HG02678 (cell line): ENCODE measurements around the gene DENND5B.
"Not testable (repeated sequence)": the region's sequence is repeated elsewhere in the genome, so short reads cannot be mapped to it uniquely, and the experiment has no call there.

ENCODE experiments used
- ATAC-seq: cut with Tn5 transposase; IDR thresholded peaks from one replicate; pipeline ENCODE4 v1.9.1; 2021; ENCODE audit warnings: mild to moderate bottlenecking, moderate library complexity; ENCODE audit not compliant: unreplicated experiment

The DENND5B gene

GRCh38 chr12:31594681-31595080 lies 3.7 kb upstream of the DENND5B start:
- ATAC-seq = no peak

GRCh38 chr12:31591380-31591901 lies 505 bp upstream of the DENND5B start:
- peak; percentile 15 for ATAC-seq

- ATAC-seq = peak; percentile 29
These were observed 863 bp downstream of the DENND5B start for GRCh38 chr12:31589904-31590641.

DNA sequence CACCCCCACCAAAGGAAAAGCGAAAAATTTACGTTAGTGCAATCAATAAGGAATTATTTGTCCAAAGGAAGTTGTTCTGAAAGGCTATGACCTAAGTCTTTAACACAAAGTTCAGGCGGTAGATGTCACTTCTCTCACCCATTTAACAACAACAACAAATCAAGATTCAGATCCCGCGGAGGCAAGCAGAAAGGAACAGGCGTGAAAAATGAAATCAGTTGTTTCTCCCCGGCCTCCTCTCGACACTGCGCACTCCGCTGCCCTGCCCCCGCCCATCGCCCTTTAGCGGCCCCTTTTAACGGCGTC lies 1.4 kb downstream of the DENND5B start:
- peak; percentile 33 for ATAC-seq

DNA sequence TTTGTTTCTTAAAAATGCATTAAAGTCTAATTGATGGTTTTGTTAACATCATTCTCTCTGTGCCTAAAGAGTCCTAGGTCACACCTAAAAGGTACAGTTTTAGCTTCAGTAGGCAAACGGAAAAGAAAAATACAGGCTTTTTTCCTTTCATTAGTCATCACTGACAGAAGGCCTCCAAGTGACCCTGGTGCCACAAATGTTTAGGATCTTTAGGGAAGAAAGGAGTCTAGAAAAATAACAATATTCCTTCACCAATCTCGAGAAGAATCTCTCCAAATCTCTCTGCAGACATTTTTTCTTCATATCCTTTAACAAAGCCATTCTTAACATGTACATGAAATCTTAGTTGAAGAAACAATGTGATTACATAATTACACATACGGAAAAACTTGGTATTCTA lies 2.0 kb downstream of the DENND5B start:
- ATAC-seq = no peak

DNA sequence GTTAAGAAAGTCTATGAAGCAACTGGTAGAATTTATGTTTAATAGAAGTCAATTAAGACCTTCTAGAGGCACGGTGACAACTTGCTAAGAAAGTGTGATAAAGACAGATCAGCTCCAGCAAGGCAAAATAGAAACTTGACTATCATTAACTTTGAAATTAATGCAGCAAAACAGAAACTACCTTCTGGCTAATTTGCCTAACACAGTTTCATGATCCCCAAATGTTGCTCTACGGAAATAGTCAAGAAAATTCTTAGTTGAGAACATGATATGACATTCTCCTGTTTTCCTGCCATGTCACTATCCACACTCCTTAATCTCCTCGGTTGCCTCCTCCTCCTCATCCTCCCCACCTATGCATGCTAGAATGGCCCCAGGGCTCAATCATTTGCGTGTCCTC lies 4.2 kb downstream of the DENND5B start:
- peak; percentile 31 for ATAC-seq

- ATAC-seq = no peak
These were observed 5.0 kb downstream of the DENND5B start for GRCh38 chr12:31585895-31586294.

GRCh38 chr12:31585271-31585670 lies 5.7 kb downstream of the DENND5B start:
- ATAC-seq = no peak

DNA sequence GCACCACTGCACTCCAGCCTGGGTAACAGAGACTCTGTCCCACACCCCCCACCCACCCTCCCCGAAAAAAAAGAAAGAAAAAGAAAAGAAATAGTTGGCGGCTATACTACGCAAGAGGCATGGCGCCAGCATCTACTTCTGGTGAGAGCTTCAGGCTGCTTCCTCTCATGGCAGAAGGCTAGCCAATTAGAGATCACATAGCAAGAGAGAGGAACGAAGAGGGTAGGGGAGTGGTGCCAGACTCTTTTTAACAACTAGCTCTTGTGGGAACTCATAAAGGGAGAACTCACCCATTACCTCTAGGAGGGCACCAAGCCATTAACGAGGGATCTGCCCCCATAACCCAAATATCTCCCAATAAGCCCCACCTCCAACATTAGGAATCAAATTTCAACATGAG lies 6.2 kb downstream of the DENND5B start:
- no peak for ATAC-seq

DNA sequence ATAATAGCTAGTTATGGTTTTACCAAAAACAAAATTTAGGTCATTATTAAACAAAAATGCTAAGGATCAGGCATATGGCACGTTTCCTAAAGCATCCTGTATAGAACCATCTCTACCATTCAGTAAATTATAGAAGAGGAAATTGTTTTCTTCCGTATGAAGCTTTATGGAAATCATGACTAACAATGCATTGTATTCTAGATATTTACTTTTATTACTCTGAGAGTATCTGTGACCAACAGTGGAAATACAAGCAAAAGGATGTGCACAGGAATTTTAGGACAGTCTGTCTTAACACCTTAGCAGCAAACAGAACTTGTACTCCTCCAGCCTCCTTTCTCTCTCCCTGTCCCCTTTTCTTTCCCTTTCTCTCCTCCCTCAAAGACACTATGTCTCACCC lies 7.1 kb downstream of the DENND5B start:
- ATAC-seq = no peak

- no peak for ATAC-seq
These were observed 8.8 kb downstream of the DENND5B start for GRCh38 chr12:31582155-31582554.

GRCh38 chr12:31578632-31579031 lies 12.3 kb downstream of the DENND5B start:
- peak; percentile 54 for ATAC-seq

DNA sequence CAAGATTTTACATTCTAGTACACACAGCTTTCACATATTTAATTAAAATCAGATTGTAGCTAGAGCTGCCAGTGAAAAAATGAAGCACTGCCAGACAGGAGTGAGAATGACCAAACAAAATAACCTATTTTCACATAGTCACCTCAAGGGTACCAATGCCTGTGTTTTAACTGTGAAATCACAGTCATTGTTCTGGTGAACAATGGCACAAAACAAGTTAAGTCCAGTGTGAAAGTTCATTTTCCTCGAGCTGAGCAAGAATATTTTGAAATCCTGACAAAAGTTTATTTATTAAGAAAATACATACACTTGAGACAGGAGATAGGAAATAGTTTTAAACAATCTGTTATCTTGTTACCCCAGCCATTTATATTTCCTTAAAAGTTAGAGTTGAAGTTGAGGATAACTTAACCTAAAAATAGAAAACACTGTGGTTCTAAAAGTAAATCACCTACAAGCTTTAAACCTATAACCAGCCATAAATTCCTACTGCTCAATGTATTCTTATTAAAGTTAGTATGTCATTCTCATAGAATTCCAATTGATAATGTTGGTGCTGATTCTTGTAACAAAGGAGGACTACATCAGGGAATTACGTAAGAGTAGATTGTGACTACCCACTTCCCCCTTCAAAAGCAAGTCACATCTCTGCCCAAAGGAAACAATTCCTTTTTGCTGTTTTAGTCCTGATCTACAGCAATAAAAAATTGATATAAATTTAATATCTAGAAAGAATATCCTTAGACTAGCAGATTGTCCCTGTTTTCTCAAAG lies 15.9 kb downstream of the DENND5B start:
- no peak for ATAC-seq

GRCh38 chr12:31574367-31574766 lies 16.6 kb downstream of the DENND5B start:
- not testable (repeated sequence) for ATAC-seq

DNA sequence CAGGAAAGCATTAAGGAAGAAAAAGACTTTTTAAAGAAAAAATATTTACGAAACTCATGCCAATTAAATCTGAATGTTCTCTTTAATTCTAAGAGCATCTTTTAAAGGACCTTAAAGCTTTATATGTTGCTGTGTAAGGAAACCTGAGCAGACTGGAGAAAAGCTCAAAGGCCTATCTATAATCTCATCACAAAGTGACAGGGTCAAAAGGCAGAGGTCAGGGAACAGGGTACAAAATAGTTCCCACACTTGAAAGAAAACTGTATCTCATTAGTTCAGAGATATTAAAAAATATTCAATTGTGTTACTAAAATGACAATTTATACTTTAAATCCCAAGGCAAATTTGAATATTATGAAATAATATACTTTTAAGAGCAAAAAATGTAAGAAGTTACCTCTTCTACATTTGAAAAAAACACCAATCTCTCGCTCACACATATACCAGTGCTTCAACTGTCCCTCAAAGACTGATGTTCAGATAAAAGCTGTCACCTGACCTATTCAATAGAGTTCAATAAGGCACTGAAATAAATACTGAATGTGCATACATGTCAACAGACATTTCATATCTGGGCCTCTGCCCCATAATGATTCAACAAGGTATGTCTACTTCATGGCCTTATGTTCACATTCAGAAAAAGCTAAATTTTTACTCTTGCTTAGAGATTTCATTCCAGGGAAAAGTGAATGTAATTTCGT lies 17.9 kb downstream of the DENND5B start:
- ATAC-seq = no peak

GRCh38 chr12:31570880-31571279 lies 20.1 kb downstream of the DENND5B start:
- ATAC-seq = no peak

DNA sequence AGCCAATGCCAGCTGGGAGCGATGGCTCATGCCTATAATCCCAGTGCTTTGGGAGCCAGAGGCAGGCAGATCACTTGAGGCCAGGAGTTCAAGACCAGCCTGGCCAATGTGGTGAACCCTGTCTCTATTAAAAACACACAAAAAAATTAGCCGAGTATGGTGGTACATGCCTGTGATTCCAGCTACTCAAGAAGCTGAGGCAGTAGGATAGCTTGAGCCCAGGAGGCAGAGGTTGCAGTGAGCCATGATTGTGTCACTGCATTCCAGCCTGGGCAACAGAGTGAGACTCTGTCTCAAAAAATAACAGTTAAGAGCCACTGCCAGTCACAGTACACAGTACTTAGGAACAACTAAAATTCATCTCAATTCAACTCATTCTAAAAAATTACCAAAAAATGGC lies 21.4 kb downstream of the DENND5B start:
- ATAC-seq = not testable (repeated sequence)

- no peak for ATAC-seq
These were observed 22.4 kb downstream of the DENND5B start for GRCh38 chr12:31568498-31568897.

DNA sequence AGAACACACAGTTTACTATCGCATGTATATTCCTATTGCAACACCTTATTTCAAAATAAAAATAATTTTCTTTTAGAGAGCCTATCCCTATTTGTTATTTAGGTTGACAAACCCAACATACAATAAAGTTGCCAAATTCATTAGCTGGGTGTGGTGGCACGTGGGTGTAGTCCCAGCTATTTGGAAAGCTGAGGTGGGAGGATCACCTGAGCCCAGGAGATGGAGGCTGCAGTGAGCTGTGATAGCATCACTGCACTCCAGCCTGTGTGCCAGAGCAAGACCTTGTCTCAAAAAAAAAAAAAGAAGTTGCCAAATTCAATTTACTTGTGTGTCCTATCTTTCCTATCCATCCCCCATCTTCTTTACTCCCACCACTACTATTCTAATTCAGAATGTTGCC lies 23.9 kb downstream of the DENND5B start:
- no peak for ATAC-seq

- no peak for ATAC-seq
These were observed 24.4 kb downstream of the DENND5B start for GRCh38 chr12:31566547-31566946.

- ATAC-seq = no peak
These were observed 28.2 kb downstream of the DENND5B start for GRCh38 chr12:31562594-31563328.
